SH-SY5Y (cell line): ENCODE results near the gene PIK3C3.

Experiments
- GATA2 ChIP-seq: IDR thresholded peaks from 2 replicates; pipeline ENCODE4 v1.6.1; 2011; ENCODE audit warnings: mild to moderate bottlenecking, low read depth, low read length
- GATA3 ChIP-seq: IDR thresholded peaks from 2 replicates; pipeline ENCODE4 v1.6.1; 2011; ENCODE audit warnings: low read depth, mild to moderate bottlenecking, low read length, moderate library complexity

- no peak for TF ChIP-seq GATA2
- no peak for TF ChIP-seq GATA3
Observed at GRCh38 chr18:41993151-41993550, 38.1 kb downstream of the PIK3C3 start.
